Superior temporal gyrus (tissue), 1 donor: ENCODE measurements around the gene ZBP1.

Source experiments
- DNase-seq: peaks from one replicate; pipeline ENCODE4 v3.0.0-alpha.2; 2016; ENCODE audit errors: extremely low spot score

The ZBP1 gene

DNA sequence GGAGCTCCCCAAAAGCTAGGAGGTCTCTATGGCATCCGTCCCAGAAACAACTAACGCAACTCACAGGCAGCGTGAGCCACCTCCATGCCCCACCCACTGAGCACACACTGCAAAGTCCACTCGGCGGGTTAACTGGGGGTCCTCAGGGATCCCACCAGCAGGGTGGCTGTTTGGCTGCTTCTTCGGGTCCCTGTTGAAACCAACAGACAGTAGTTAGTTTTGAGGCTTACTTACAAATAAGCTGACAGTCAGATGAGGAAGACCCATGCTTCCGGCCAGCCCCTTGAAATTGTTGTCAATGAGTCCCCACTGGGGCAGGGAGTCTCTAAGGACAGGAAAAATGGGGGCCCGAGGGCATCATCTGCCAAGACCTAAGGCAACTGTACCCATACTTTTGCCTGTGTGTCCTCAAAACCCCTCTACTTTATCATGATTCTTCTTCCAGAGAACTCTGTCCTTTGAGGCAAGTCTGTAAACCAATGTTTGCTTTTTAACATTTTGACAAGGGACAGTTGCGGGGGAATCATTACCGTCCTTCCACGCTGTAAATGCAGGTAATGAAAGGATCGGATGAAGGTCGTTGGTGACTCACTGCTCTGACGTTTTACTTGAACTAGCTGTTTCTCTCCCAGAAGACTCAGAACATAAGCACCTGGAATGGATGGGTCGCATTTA lies 61.5 kb downstream of the ZBP1 start:
- no peak for DNase-seq

DNA sequence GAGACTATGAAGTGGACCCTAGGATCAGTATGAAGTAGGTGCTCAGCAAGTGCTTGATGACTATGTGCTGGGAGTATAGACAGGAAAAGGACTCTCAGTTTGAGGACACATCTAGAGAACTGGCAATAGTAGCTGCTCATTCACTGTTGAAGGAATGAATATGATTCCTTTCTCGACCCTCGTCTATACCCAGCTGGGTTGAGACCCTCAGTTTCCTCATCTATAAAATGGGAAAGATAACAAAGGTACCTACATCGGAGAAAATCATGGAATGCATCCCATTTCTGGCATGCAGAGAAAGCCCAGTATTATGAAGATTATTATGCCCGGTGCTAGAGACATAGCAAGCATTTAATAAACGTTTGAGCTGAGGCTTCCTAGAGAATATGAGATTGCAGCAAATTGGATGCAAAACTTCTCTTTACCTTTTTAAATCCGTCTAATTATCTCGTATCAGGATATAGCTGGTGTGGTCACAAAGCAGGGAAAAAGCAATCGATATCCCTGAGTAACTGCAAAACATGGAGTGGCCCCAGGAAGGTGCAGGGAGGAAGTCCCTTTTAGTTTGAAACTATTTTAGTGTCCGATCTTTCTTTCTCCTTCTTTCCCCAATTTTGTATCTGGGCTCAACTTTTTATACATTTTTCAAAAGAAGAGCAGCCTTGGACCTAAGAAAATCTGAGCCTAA lies 62.2 kb downstream of the ZBP1 start:
- no peak for DNase-seq

DNA sequence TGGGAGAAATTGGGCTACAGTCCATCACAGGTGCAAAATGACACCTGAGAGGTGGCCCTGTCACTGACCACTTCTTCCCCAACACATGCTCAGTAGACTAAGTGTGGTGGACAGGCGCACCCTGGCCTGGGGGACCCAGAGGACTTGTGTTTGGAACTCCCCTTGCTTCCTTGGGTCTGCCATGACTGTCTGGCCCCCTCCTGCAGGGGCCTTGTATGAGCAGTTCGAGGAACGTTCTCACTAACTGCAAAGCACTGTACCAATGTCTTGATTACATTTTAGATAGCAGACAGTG lies 63.3 kb downstream of the ZBP1 start:
- no peak for DNase-seq

DNA sequence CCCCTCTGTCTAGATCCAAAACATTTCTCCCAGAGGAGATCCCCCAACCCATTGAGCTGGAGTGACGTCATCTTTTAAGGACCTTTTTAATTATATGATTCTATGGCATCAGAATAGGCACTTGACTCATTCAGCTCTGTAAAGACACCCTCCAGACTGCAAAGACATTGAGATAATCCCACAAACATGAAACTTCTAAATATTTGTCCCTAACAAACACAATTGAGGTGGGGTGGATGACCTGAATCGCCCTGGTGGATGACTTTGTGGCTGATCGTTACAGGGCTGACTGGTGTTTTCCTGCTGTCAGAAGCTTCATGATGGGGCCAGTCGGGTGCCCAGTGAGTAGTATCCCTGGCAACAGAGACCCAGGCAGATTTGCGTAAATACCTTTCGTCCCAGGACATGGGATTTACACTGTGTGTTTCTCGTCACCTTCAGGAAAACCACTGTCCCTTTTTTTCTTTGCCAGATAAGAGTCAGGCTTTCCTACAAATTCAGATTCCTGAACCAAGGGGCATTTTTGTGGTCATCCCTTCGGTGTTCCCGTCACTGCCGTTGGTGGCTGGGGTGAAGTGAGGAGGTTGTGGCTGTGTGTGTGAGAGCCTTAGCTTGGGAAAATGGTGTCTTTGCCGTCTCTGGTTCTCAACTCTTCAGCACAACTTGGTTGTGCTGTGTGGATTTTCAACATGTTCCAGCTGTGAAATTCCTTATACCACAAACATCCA lies 64.6 kb downstream of the ZBP1 start:
- no peak for DNase-seq
